Immature natural killer cell (primary cell): ENCODE measurements around the gene NOC4L. TPM values are rescaled to one million over a fixed set of nuclear protein-coding genes. Genes with fewer than 3 reads are reported as not detected.
"Not testable (repeated sequence)": the region's sequence is repeated elsewhere in the genome, so short reads cannot be mapped to it uniquely, and the experiment has no call there.

ENCODE experiments used
- DNase-seq, 3 donors: peaks; one replicate each; pipeline ENCODE4 v3.0.0; 2022; ENCODE audit warnings: mixed read lengths in 1 of 3
- H3K27ac Mint-ChIP-seq, 6 donors: one replicate each; pipeline ENCODE4 v1.8.0; 2020; ENCODE audit warnings: mixed read lengths in 6 of 6, mild to moderate bottlenecking in 5 of 6, inconsistent platforms in 4 of 6, moderate library complexity in 3 of 6
- H3K27me3 Mint-ChIP-seq, 3 donors: one replicate each; pipeline ENCODE4 v1.8.0; 2020 to 2021; ENCODE audit warnings: low read depth in 3 of 3, mild to moderate bottlenecking in 3 of 3, mixed read lengths in 3 of 3, moderate library complexity in 3 of 3, inconsistent platforms in 1 of 3
- H3K36me3 Mint-ChIP-seq, 3 donors: one replicate each; pipeline ENCODE4 v1.8.0; 2020; ENCODE audit warnings: mixed read lengths in 3 of 3, inconsistent platforms in 2 of 3, mild to moderate bottlenecking in 2 of 3
- H3K4me1 Mint-ChIP-seq, 2 donors: one replicate each; pipeline ENCODE4 v1.8.0; 2020; ENCODE audit warnings: inconsistent platforms in 2 of 2, mild to moderate bottlenecking in 2 of 2, mixed read lengths in 2 of 2, moderate library complexity in 1 of 2
- H3K4me3 Mint-ChIP-seq, 5 donors: one replicate each; pipeline ENCODE4 v1.8.0; 2020; ENCODE audit warnings: mild to moderate bottlenecking in 5 of 5, mixed read lengths in 5 of 5, inconsistent platforms in 3 of 5, moderate library complexity in 3 of 5
- H3K9me3 Mint-ChIP-seq, 6 donors: one replicate each; pipeline ENCODE4 v1.8.0; 2020; ENCODE audit warnings: mild to moderate bottlenecking in 6 of 6, mixed read lengths in 6 of 6, inconsistent platforms in 4 of 6, moderate library complexity in 3 of 6
- polyA plus RNA-seq, 3 donors: library from polyadenylated mRNA; unstranded; fragments of 300-500 nt; fragmentation: Illumina TruSeq; gene quantifications; one replicate each; pipeline ENCODE4 v1.2.3, GENCODE V29; 2021

NOC4L gene
- polyA plus RNA-seq, 3 donors from 2014 or later, result 16.4 to 28.5 (median 17.2) TPM

DNA sequence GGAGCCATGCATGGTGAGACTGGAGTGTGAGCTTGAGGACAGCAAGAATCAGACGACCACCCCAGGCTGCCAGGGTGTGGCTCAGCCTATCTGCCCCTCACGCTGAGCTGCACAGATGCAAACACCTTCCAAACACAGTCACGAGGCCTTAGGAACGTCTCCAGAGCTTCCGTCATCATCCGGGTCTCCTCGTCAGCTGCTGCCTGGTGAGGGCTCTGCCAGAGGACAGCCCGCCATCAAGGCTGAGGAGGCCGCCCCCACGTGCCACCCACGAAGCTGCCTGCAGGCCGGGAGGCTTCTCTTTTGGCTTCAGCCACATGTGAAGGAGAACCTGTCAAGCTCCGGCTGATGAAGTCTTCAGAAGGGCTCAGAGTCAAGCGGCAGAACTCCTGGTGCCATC, 13.6 kb upstream of the NOC4L start:
- H3K36me3 Mint-ChIP-seq, result peaks cover 0 to 26% (median 20%) of the 10 kb centered on the region in 3 donors
- H3K27me3 Mint-ChIP-seq, result peaks cover 0 to 2% (median 0%) of the 10 kb centered on the region in 3 donors
- H3K27ac Mint-ChIP-seq, result no peak overlapping the region
- peaks cover 0 to 4% (median 0%) of the 10 kb centered on the region in 6 donors for H3K9me3 Mint-ChIP-seq
- H3K4me1 Mint-ChIP-seq, result peaks cover 0 to 12% of the 10 kb centered on the region in 2 donors
- DNase-seq, result no peak
- no peak overlapping the region for H3K4me3 Mint-ChIP-seq

GRCh38 chr12:132131229-132131628, 13.0 kb upstream of the NOC4L start:
- DNase-seq, result no peak
- Mint-ChIP-seq H3K27ac (no peak overlapping the region), H3K4me1 (peaks cover 0 to 12% of the 10 kb centered on the region in 2 donors), H3K36me3 (peaks cover 0 to 21% (median 14%) of the 10 kb centered on the region in 3 donors), H3K27me3 (peaks cover 0 to 2% (median 0%) of the 10 kb centered on the region in 3 donors), H3K9me3 (peaks cover 0 to 4% (median 0%) of the 10 kb centered on the region in 6 donors), H3K4me3 (no peak overlapping the region)

DNA sequence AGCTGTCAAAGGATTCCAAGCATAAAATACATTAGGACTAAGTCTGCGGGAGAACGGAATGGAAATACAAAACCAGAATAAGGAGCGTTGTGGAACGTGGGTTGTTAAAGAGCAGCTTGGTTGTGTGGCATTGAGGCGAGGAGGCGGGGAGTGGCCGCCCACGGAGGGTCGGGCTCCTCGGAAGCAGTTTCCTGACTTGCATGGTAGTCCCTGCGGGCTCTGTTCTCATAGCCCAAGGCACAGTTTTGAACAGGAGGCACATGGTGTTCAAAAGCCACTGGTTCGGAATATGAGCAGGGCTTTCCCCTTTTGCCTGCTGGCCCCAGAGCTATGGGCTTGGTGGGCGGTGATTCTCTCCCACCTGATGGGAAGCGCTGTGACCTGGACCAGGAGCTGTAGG, 12.3 kb upstream of the NOC4L start:
- no peak overlapping the region for H3K27ac Mint-ChIP-seq
- peaks cover 0 to 4% (median 0%) of the 10 kb centered on the region in 6 donors for H3K9me3 Mint-ChIP-seq
- H3K36me3 Mint-ChIP-seq, result peaks cover 0 to 18% (median 11%) of the 10 kb centered on the region in 3 donors
- DNase-seq, result no peak
- H3K4me3 Mint-ChIP-seq, result no peak overlapping the region
- H3K27me3 Mint-ChIP-seq, result peaks cover 0 to 2% (median 0%) of the 10 kb centered on the region in 3 donors
- H3K4me1 Mint-ChIP-seq, result peaks cover 0 to 12% of the 10 kb centered on the region in 2 donors

- peaks cover 0 to 12% of the 10 kb centered on the region in 2 donors for H3K4me1 Mint-ChIP-seq
These were observed 11.4 kb upstream of the NOC4L start for GRCh38 chr12:132132609-132133430.

GRCh38 chr12:132133952-132134652, 10.2 kb upstream of the NOC4L start:
- H3K36me3 Mint-ChIP-seq, result peaks cover 0 to 13% (median 0%) of the 10 kb centered on the region in 3 donors
- H3K4me1 Mint-ChIP-seq, result peaks cover 1 to 4% of the 10 kb centered on the region in 2 donors
- H3K27ac Mint-ChIP-seq, result no peak overlapping the region
- no peaks in the 10 kb centered on the region for H3K9me3 Mint-ChIP-seq
- no peak overlapping the region for H3K4me3 Mint-ChIP-seq
- H3K27me3 Mint-ChIP-seq, result peaks cover 0 to 3% (median 2%) of the 10 kb centered on the region in 3 donors
- DNase-seq, result no peak

More at GRCh38 chr12:132132609-132133430, 11.4 kb upstream of the NOC4L start:
- no peak for DNase-seq
- Mint-ChIP-seq H3K4me3 (no peak overlapping the region), H3K9me3 (peaks cover 0 to 4% (median 0%) of the 10 kb centered on the region in 6 donors), H3K27me3 (peaks cover 0 to 2% (median 0%) of the 10 kb centered on the region in 3 donors), H3K36me3 (peaks cover 0 to 18% (median 11%) of the 10 kb centered on the region in 3 donors), H3K27ac (no peak overlapping the region)

DNA sequence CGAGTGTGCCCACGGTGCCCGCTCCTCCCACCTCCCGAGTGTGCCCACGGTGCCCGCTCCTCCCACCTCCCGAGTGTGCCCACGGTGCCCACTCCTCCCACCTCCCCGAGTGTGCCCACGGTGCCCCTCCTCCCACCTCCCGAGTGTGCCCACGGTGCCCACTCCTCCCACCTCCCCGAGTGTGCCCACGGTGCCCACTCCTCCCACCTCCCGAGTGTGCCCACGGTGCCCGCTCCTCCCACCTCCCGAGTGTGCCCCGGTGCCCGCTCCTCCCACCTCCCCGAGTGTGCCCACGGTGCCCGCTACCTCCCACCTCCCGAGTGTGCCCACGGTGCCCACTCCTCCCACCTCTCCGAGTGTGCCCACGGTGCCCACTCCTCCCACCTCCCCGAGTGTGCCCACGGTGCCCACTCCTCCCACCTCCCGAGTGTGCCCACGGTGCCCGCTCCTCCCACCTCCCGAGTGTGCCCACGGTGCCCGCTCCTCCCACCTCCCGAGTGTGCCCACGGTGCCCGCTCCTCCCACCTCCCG, 9.5 kb upstream of the NOC4L start:
- H3K27me3 Mint-ChIP-seq, H3K4me3 Mint-ChIP-seq, H3K4me1 Mint-ChIP-seq, H3K9me3 Mint-ChIP-seq, H3K27ac Mint-ChIP-seq, DNase-seq: not testable (repeated sequence)
- H3K36me3 Mint-ChIP-seq, result peaks cover 0 to 15% (median 4%) of the 10 kb centered on the region in 3 donors

DNA sequence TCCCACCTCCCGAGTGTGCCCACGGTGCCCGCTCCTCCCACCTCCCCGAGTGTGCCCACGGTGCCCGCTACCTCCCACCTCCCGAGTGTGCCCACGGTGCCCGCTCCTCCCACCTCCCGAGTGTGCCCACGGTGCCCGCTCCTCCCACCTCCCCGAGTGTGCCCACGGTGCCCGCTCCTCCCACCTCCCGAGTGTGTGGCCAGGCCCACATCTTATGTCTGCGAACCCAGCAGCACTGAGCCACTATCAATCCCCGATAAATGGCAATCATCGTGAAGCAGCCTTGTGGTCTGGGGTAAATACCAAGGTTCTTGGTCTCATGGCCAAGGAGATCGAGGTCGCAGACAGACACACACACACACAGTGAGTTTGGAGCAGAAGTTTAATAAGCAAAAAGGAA, 8.0 kb upstream of the NOC4L start:
- H3K36me3 Mint-ChIP-seq, result peaks cover 0 to 16% (median 5%) of the 10 kb centered on the region in 3 donors
- not testable (repeated sequence) for H3K27ac Mint-ChIP-seq, H3K4me3 Mint-ChIP-seq, H3K9me3 Mint-ChIP-seq, DNase-seq, H3K4me1 Mint-ChIP-seq, H3K27me3 Mint-ChIP-seq

- no peak for DNase-seq
- Mint-ChIP-seq H3K27ac (peak overlapping the region in 1 of 6 donors; percentile 28), H3K4me1 (peaks cover 0 to 4% of the 10 kb centered on the region in 2 donors), H3K27me3 (peaks cover 0 to 4% (median 2%) of the 10 kb centered on the region in 3 donors), H3K9me3 (no peaks in the 10 kb centered on the region), H3K4me3 (no peak overlapping the region), H3K36me3 (peaks cover 0 to 16% (median 5%) of the 10 kb centered on the region in 3 donors)
These were observed 6.7 kb upstream of the NOC4L start for GRCh38 chr12:132137483-132138125.

DNA sequence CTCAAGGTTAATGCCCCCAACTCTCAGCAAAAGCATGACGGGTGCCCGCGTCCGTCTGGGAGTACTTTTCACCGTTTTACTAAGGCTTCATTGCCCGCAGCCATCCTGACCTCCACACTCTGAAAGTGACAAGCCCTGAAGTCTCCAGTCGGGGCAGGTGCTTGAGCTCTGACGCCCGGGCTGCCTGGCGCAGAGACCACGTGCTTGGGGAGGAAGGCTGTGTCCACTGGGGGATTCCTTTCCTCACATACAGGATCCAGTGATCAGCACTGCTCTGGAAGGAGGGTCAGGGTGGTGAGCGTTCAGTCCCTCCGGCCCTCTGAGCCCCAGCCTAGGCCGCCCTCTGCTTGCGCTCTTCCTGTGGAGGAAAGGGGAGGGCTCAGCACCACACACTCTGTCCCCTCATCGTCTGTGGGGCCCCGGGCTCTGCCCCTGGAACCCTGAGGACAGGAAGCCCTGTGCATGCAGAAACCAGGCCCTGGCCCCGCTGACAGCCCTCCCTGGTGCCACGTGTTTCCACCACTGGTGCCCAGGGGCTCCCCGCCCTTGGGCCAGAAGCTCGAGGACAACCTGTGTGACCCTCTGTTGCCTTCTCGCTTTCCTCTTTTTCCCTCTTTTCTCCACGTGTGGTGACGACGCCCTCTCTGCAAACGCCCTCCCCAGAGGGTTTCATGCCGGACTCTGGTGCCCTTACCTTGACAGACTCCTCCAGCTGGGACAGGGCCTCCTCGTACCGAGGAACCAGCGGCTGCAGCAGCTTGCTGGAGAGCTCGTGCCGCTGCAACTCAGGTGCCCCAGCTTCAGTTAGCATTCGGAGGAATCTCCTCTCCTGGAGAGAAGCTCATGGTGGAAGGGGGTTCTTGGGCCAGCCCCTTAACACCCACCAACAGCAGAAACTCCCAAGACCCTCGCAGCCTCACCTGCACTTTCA, 5.1 kb upstream of the NOC4L start:
- Mint-ChIP-seq H3K27me3 (peaks cover 1 to 8% (median 7%) of the 10 kb centered on the region in 3 donors), H3K27ac (no peak overlapping the region), H3K36me3 (peaks cover 0 to 16% (median 5%) of the 10 kb centered on the region in 3 donors), H3K9me3 (no peaks in the 10 kb centered on the region), H3K4me3 (no peak overlapping the region), H3K4me1 (peaks cover 7 to 12% of the 10 kb centered on the region in 2 donors)
- DNase-seq, result no peak

DNA sequence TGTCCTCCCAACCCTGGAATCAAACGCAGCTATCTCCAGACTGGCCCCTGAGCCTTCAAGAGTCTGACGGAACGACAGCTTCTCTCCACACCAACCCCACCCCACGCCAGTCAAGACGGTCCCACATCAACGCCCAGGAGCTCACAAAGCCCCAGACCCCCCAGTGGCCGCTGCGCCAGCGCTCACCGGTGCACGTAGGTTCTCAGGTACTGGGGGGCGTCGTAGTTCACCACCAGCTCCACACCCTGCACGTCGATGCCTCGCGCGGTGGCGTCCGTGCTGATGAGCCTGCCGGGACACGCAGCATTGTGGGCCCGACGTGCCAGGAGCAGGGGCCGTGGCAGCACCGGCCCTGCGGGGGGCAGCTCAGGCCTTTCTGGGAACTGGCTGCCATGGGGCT, 4.3 kb upstream of the NOC4L start:
- no peak for DNase-seq
- no peak overlapping the region for H3K27ac Mint-ChIP-seq
- H3K4me1 Mint-ChIP-seq, result peaks cover 10 to 17% of the 10 kb centered on the region in 2 donors
- no peaks in the 10 kb centered on the region for H3K9me3 Mint-ChIP-seq
- H3K27me3 Mint-ChIP-seq, result peaks cover 3 to 13% (median 10%) of the 10 kb centered on the region in 3 donors
- peaks cover 0 to 16% (median 5%) of the 10 kb centered on the region in 3 donors for H3K36me3 Mint-ChIP-seq
- H3K4me3 Mint-ChIP-seq, result no peak overlapping the region

DNA sequence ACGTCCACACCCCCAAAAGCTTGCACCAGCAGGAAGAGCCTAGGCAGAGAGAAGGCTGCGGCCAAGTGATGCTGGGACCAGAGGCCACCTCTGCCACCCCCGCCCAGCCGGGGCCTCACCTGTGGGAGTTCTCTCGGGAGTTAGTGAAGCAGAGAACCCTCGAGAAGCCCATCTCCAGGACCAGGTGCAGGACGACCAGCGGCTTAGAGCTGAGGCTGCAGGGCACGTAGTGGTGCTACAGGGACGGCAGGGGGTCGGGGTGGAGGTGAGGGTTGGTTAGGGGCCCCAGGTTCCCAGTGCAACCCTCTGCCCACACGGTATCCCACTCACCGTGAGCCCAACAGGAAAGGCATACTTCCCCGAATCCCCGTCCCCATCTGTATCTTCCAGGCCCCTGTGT, 3.8 kb upstream of the NOC4L start:
- Mint-ChIP-seq H3K27me3 (peaks cover 3 to 15% (median 12%) of the 10 kb centered on the region in 3 donors), H3K36me3 (peaks cover 0 to 16% (median 5%) of the 10 kb centered on the region in 3 donors), H3K4me3 (peak overlapping the region in 1 of 5 donors; percentile 21), H3K4me1 (peaks cover 16 to 22% of the 10 kb centered on the region in 2 donors), H3K9me3 (no peaks in the 10 kb centered on the region), H3K27ac (no peak overlapping the region)
- DNase-seq, result no peak

DNA sequence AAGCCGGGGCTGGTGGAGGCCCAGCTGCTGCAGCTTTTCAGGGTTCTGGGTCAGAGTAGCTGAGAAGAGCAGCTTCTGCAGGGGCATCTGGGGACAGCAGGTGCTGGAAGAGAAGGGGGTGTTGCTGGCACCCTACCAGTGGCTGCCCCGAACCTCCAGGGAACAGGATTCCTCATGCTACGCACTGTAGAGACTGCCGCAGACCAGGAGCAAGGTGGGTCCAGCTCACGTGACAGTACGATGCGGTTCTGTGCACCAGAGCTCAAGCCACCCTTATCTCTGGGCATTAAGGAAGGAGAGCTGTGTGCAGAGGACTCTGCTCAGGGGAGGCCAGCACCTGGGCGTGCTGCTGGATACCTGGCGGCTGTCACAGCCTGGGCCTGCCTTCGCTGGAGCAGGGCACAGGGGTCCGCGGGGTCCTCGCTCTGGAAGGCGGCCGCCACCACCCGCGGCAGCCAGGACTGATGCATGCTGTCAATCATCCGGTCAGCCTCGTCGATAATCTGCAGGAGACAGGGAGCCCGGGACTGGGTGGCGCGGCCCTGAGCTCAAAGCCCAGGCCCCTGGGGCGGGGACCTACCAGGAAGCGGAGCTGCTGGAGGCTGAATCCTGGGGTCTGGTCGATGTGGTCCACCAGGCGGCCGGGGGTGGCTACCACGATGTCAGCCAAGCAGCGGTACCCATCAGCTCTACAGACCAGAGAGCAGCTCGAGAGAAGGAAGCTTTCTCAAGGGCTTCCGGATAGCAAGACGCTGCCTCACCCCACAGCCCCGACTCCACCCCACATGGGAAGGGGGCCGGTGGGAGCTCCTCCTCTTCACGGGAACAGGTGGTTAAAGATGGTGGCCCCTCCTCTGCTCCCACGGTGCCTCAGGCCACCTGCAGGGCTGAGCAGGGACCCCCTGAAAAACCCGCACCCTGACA, 3.1 kb upstream of the NOC4L start:
- Mint-ChIP-seq H3K4me3 (peak overlapping the region in 2 of 5 donors; percentile 17 to 83), H3K9me3 (no peaks in the 10 kb centered on the region), H3K4me1 (peaks cover 22 to 28% of the 10 kb centered on the region in 2 donors), H3K27me3 (peaks cover 3 to 20% (median 12%) of the 10 kb centered on the region in 3 donors), H3K36me3 (peaks cover 0 to 16% (median 5%) of the 10 kb centered on the region in 3 donors), H3K27ac (no peak overlapping the region)
- no peak for DNase-seq
